C4-2B (cell line): Measurements from ENCODE around the gene THBS2.

ENCODE experiments used
- ZFX ChIP-seq: fragments of 450-650 bp; IDR thresholded peaks from 2 replicates; pipeline ENCODE4 v1.6.1; 2017
- TF ChIP-seq, protein P1 (sequence below): fragments of 450-650 bp; conservative IDR thresholded peaks from 2 replicates; pipeline ENCODE4 v1.5.1; 2017; ENCODE audit warnings: mild to moderate bottlenecking

DNA sequence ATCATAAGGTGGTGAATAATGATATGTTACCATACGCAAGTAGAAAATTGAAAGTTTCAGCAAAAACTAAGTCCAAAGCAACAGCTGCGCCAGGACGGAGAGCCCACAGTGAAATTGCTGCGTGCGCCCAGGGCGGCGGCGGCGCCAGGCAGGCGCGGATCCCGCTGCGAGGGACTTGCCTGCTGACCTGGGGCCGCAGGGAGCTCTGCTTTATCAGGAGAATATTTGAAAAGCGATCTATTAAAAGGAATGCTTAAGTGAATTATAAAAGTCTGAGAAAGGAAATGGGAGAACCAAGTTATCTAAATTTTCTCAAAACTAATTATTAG, 85.4 kb downstream of the THBS2 start:
- TF ChIP-seq, protein P1, sequence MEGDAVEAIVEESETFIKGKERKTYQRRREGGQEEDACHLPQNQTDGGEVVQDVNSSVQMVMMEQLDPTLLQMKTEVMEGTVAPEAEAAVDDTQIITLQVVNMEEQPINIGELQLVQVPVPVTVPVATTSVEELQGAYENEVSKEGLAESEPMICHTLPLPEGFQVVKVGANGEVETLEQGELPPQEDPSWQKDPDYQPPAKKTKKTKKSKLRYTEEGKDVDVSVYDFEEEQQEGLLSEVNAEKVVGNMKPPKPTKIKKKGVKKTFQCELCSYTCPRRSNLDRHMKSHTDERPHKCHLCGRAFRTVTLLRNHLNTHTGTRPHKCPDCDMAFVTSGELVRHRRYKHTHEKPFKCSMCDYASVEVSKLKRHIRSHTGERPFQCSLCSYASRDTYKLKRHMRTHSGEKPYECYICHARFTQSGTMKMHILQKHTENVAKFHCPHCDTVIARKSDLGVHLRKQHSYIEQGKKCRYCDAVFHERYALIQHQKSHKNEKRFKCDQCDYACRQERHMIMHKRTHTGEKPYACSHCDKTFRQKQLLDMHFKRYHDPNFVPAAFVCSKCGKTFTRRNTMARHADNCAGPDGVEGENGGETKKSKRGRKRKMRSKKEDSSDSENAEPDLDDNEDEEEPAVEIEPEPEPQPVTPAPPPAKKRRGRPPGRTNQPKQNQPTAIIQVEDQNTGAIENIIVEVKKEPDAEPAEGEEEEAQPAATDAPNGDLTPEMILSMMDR, result no peak
- TF ChIP-seq ZFX, result no peak
